BLaER1 (cell line): ENCODE results near the gene HPCAL1.

Experiments used
- H3K27ac ChIP-seq: shearing (Covaris generic); formaldehyde crosslinking; 2 replicates; pipeline ENCODE4 v1.8.1; 2022
- H3K27me3 ChIP-seq: shearing (Covaris generic); formaldehyde crosslinking; 2 replicates; pipeline ENCODE4 v1.8.1; 2022
- H3K36me3 ChIP-seq: shearing (Covaris generic); formaldehyde crosslinking; 2 replicates; pipeline ENCODE4 v1.8.1; 2022
- H3K4me1 ChIP-seq: shearing (Covaris generic); formaldehyde crosslinking; 2 replicates; pipeline ENCODE4 v1.8.1; 2022
- H3K4me2 ChIP-seq: shearing (Covaris generic); formaldehyde crosslinking; 2 replicates; pipeline ENCODE4 v1.8.1; 2022
- H3K4me3 ChIP-seq: shearing (Covaris generic); formaldehyde crosslinking; 2 replicates; pipeline ENCODE4 v1.8.1; 2022
- H3K9ac ChIP-seq: shearing (Covaris generic); formaldehyde crosslinking; 2 replicates; pipeline ENCODE4 v1.8.1; 2022
- H3K9me3 ChIP-seq: shearing (Covaris generic); formaldehyde crosslinking; 2 replicates; pipeline ENCODE4 v1.8.1; 2022
- H4K20me1 ChIP-seq: shearing (Covaris generic); formaldehyde crosslinking; 2 replicates; pipeline ENCODE4 v1.8.1; 2022
- Cebpa-rat ChIP-seq: shearing (Covaris generic); IDR thresholded peaks from 2 replicates; pipeline ENCODE4 v1.8.1; 2022

The HPCAL1 gene

DNA sequence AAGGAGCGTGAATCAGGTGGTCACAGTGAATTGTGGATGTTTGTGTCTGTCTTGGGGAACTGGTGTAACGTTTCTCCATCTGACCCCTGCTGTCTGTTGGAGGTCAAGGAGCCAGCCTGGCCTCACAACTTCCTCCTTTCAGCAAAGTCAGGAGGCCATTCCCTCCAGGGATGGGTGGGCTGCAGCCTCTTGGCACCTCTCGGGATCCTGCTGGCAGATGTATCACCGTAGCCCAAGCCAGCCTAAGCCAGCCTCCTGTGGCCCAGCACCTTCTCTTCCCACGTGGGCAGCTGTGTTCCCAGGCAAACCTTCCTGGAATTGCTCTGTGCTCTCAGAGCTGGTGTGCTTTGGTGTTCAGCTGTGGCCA, 30.5 kb downstream of the HPCAL1 start:
- H3K27ac ChIP-seq = peak overlapping the region; percentile 86
- H3K4me2 ChIP-seq = peak overlapping the region; percentile 96
- TF ChIP-seq Cebpa-rat = no peak
- H3K36me3 ChIP-seq = peaks cover 11% of the 10 kb centered on the region
- peaks cover 12% of the 10 kb centered on the region for H3K9me3 ChIP-seq
- H3K4me3 ChIP-seq = no peak overlapping the region
- peaks cover 53% of the 10 kb centered on the region for H4K20me1 ChIP-seq
- H3K4me1 ChIP-seq = peaks cover 80% of the 10 kb centered on the region
- H3K27me3 ChIP-seq = no peaks in the 10 kb centered on the region
- peak overlapping the region; percentile 60; the same call in 1 of the 2 replicates for H3K9ac ChIP-seq

DNA sequence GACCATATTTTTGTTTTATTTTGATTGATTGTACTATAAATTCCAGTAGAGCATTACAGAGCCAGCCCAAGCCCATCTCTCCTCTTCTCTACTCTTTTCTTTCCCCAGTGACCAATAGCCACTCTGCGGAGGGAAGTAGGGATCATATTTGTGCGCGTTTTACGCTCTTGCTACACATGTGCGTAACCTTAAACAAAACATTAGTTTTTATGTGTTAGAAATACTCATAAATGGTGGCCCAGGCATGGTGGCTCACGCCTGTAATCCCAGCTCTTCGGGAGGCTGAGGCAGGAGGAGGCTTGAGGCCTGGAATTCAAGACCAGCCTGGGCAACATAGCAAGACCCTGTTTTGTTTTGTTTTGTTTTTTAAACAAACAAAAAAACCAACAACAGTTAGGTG, 31.3 kb downstream of the HPCAL1 start:
- no peak overlapping the region for H3K27ac ChIP-seq
- H3K4me3 ChIP-seq = no peak overlapping the region
- peaks cover 11% of the 10 kb centered on the region for H3K36me3 ChIP-seq
- peak overlapping the region; percentile 96; the same call in 1 of the 2 replicates for H3K4me2 ChIP-seq
- no peaks in the 10 kb centered on the region for H3K27me3 ChIP-seq
- peaks cover 53% of the 10 kb centered on the region for H4K20me1 ChIP-seq
- H3K9ac ChIP-seq = no peak overlapping the region
- H3K4me1 ChIP-seq = peaks cover 80% of the 10 kb centered on the region
- no peak for TF ChIP-seq Cebpa-rat
- H3K9me3 ChIP-seq = peaks cover 12% of the 10 kb centered on the region

DNA sequence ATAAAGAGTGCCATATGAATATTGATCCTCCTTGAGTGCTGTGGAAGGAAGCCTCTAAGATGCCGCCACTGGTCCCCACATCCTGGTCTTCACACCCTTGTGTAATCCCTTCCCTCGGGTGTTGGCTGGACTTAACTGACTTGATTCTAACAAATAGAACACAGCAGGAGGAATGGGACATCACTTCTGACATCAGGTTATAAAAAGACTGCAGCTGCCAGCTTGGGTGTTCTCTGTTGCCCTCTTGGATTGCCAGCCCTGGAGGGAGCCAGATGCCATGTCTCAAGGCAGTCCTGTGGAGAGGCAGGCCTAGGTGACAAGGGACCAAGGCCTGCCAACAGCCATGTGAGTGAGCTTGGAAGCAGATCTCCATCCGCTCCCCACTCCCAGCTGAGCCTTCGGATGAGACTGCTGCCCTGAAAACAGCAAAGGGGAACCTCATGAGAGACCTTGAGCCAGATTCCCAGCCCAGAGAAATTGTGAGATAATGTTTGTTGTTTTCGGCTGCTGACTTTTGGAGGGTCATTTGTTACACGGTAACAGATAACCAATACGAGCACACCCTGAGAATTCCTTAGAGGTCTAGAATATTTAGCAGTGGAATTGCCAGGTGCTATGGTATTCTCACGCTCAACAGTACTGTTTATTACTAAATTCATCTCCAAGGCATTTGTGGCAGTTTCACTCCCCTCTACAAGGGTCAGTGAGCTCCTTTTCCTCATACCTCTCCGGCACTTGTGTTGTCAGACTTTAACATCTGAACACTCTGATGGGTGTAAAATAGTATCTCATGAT, 32.5 kb downstream of the HPCAL1 start:
- Histone ChIP-seq H3K27me3 (no peaks in the 10 kb centered on the region), H3K4me2 (no peak overlapping the region), H3K4me1 (peaks cover 80% of the 10 kb centered on the region), H3K36me3 (peaks cover 11% of the 10 kb centered on the region), H3K27ac (no peak overlapping the region), H4K20me1 (peaks cover 58% of the 10 kb centered on the region), H3K9ac (no peak overlapping the region), H3K9me3 (peaks cover 12% of the 10 kb centered on the region), H3K4me3 (no peak overlapping the region)
- no peak for TF ChIP-seq Cebpa-rat

DNA sequence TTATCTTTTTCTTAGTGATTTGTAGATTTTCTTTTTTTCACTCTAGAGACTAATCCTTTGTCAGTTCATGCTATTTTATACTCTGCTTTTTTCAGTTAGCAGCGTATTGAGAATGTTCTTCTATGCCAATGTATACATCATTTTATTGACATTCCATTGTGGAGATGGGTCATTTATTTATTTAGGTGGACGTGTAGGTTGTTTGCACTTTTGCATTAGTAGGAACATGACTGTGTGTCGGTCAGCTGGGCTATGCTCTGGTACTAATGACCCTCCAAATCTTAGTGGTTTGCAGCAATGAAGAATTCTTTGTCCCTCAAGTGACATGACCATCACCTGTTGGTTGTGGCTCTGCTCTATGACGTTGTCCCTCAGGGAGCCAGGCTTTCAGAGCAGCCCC, 33.6 kb downstream of the HPCAL1 start:
- Histone ChIP-seq H3K4me3 (no peak overlapping the region), H3K9me3 (peaks cover 12% of the 10 kb centered on the region), H3K9ac (no peak overlapping the region), H3K36me3 (peaks cover 11% of the 10 kb centered on the region), H3K4me1 (peaks cover 80% of the 10 kb centered on the region), H4K20me1 (peaks cover 62% of the 10 kb centered on the region), H3K27me3 (no peaks in the 10 kb centered on the region), H3K4me2 (peak overlapping the region; percentile 8; the same call in 1 of the 2 replicates), H3K27ac (no peak overlapping the region)
- TF ChIP-seq Cebpa-rat = no peak

DNA sequence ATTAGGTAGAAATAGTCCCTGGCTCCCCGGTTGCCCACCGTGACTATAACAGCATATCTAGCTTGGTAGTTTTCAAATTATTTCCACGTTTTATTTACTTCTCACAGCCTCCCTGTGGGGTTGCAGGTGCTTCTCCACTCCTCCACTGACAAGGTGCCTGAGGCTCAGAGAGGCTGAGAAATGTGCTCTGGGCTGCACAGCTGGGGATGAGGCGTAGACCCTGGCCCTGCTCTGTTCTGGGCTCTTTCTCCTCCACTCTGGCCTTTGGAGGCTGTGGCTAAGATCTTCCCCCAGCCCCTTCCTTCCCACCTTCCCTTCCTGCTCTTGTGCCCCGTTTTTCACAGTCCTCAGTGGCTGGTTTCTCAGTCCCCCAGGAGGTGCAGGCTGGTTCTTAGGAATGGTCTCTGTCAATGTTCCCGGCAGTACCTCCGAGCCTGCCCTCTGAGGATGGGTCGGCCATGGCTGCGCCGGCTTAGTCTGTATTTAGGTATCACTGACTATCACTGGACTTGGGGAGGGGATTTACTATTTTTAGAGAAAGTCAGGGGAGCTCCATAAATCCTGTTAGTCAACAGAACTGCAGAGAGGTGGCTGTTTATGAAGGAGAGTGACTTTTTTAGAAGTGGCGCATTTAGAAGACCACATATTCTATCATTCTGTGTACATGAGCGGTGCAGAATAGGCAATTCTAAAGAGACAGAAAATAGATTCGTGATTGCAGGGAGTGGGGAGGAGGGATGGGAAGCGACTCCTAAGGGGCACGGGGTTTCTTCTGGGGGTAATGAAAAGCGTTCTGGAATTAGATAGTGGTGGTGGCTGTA, 35.0 kb downstream of the HPCAL1 start:
- peaks cover 65% of the 10 kb centered on the region for H4K20me1 ChIP-seq
- H3K4me1 ChIP-seq = peaks cover 75% of the 10 kb centered on the region
- peak overlapping the region; percentile 13; the same call in 1 of the 2 replicates for H3K27ac ChIP-seq
- H3K9ac ChIP-seq = no peak overlapping the region
- H3K27me3 ChIP-seq = no peaks in the 10 kb centered on the region
- peak overlapping the region; percentile 51 for H3K4me2 ChIP-seq
- TF ChIP-seq Cebpa-rat = no peak
- H3K9me3 ChIP-seq = peaks cover 12% of the 10 kb centered on the region
- peaks cover 11% of the 10 kb centered on the region for H3K36me3 ChIP-seq
- no peak overlapping the region for H3K4me3 ChIP-seq

DNA sequence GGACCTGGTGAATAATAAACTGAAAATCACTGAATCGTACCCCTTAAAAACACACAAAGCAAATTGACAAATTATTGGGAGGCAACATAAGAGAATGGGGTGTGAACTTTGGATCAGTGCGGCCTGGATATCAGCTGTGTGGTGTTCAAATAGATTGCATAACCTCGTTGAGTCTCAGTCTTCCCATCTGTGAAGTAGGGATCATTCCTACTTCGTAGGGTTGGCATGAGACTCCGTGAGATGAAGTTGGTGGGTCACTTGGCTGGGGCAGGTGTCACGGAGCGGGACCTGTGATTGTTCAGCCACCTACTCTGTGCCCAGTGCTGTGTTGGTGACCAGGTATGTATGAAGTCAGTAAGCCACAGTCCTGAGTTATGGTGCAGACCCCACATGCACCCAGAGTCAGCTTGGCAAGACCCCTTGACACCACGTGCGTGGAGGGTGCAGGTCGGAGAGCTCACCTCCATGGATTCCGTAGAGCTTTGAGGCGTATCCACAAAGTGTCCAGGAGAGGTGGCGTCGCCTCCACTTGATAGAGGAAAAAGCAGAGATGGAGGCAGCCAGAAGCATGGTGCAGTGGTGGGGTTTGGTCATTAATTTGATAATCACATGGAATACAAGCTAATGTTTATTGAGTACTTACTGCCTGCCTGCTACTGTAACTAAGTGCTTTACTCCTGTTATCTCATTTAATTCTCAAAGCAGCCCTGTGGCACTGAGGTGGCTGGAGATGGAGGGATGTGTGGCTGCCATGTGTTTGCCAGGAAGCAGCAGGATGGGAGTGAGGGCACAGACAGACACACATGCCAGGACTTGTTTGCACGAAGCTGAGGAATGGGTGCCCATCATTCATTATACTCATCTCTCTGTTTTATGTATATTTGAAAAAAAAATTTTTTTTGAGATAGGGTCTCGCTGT, 35.8 kb downstream of the HPCAL1 start:
- Histone ChIP-seq H3K4me1 (peaks cover 75% of the 10 kb centered on the region), H4K20me1 (peaks cover 74% of the 10 kb centered on the region), H3K36me3 (peaks cover 11% of the 10 kb centered on the region), H3K9me3 (peaks cover 12% of the 10 kb centered on the region), H3K27ac (no peak overlapping the region), H3K9ac (no peak overlapping the region), H3K27me3 (no peaks in the 10 kb centered on the region), H3K4me3 (no peak overlapping the region), H3K4me2 (peak overlapping the region; percentile 83; the same call in 1 of the 2 replicates)
- TF ChIP-seq Cebpa-rat = no peak

DNA sequence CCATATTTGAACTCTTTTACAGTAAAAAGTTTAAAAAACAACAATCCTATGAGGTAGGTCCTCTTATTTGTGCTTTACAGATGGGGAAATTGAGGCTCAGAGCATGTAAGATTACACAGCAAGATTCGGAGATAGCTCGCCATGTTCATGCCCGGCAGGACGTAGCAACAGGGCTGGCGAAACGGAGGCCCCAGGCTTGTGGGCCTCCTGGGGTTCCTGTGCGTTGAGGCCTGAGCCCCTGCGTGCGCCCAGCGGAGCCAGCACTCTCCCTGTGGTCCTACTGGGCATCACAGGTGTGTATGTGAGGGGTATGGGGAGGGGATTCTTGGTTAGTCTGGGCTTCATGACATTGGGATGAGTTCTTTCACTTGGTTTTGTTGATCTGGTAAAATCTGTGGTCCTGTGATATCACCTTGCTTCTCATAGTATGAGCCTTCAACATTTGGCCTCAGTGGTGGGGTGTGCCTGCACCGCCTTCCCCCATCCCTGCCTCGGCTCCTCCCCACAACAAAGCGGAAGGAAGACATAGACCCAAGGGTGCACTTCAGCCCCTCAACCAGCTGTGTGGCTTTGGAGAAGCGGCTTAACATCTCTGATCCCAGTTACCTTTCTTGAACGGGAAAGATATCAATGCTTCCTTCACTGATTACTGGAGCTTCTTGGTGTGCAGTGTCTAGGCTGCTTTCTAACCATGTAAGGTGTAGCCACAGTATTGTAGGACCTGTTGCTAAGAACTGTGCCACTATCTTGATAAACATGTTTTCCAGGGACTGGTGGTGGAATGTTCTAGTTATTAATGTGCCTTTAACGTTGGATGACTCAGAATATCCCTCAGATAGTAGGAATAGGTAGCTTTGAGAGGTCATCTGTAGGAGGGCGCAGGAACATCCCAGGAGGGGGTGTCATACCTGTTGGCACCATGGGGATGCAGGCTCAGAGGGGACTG, 37.2 kb downstream of the HPCAL1 start:
- H3K9ac ChIP-seq = no peak overlapping the region; the same call in 1 of the 2 replicates
- peaks cover 84% of the 10 kb centered on the region for H3K4me1 ChIP-seq
- peak overlapping the region; percentile 33 for H3K27ac ChIP-seq
- no peaks in the 10 kb centered on the region for H3K27me3 ChIP-seq
- peaks cover 7% of the 10 kb centered on the region for H3K36me3 ChIP-seq
- peaks cover 7% of the 10 kb centered on the region for H3K9me3 ChIP-seq
- TF ChIP-seq Cebpa-rat = no peak
- no peak overlapping the region for H3K4me3 ChIP-seq
- peaks cover 88% of the 10 kb centered on the region for H4K20me1 ChIP-seq
- peak overlapping the region; percentile 83 for H3K4me2 ChIP-seq

DNA sequence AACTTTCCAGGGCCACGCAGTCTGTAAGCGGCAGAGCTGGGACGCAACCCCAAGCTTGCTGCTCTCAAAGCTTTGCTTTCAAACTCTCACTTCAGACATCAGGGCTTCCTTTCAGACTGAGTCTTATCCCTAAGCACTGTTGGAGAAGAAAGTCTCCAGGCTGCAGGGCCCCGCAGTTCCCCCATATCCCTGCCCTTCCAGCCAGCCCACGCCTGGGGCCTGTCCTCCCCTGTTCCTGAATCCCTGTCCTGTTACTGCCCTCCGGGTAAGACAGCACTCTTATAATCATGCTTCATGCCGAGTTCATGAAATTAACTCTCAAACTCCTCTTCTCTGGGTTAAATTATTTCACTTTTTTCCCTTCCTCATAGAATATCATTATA, 37.9 kb downstream of the HPCAL1 start:
- no peak overlapping the region for H3K27ac ChIP-seq
- peaks cover under 1% of the 10 kb centered on the region for H3K9me3 ChIP-seq
- H3K27me3 ChIP-seq = no peaks in the 10 kb centered on the region
- peaks cover under 1% of the 10 kb centered on the region; the same call in 1 of the 2 replicates for H3K36me3 ChIP-seq
- H3K4me1 ChIP-seq = peaks cover 91% of the 10 kb centered on the region
- no peak overlapping the region for H3K9ac ChIP-seq
- no peak for TF ChIP-seq Cebpa-rat
- peak overlapping the region; percentile 83 for H3K4me2 ChIP-seq
- H4K20me1 ChIP-seq = peaks cover 94% of the 10 kb centered on the region
- H3K4me3 ChIP-seq = no peak overlapping the region
